Vagina (tissue), 2 donors: Measurements from ENCODE around the gene TENM4. TPM values are rescaled to one million over a fixed set of nuclear protein-coding genes. Genes with fewer than 3 reads are reported as not detected.
A peak's percentile ranks its signal among the peaks of the same experiment; 100 is the strongest.

Experiments
- DNase-seq, 2 donors: peaks; one replicate each; pipeline ENCODE4 v3.0.0-alpha.2; 2017; ENCODE audit errors: extremely low spot score in 2 of 2
- H3K27ac ChIP-seq: fragments of 200-600 bp; sonication (generic); one replicate; pipeline ENCODE4 v1.5.1; 2019
- H3K27me3 ChIP-seq: fragments of 200-600 bp; sonication (generic); one replicate; pipeline ENCODE4 v1.5.1; 2019
- H3K36me3 ChIP-seq, 2 donors: fragments of 200-600 bp; sonication (generic); one replicate each; pipeline ENCODE4 v1.5.1; 2017 to 2019
- H3K4me1 ChIP-seq: fragments of 200-600 bp; sonication (generic); one replicate; pipeline ENCODE4 v1.5.1; 2019
- H3K4me3 ChIP-seq, 2 donors: fragments of 200-600 bp; sonication (generic); 1 replicate in 1 of 2; 2 replicates in 1 of 2; pipeline ENCODE4 v1.5.1; 2016 to 2019
- H3K9me3 ChIP-seq: fragments of 200-600 bp; sonication (generic); one replicate; pipeline ENCODE4 v1.5.1; 2019
- POLR2A ChIP-seq, 2 donors: fragments of 450-650 bp; IDR thresholded peaks; one replicate each; pipeline ENCODE4 v1.6.1; 2017; ENCODE audit warnings: antibody characterized with exemption in 2 of 2, mild to moderate bottlenecking in 2 of 2, moderate library complexity in 2 of 2
- POLR2AphosphoS5 ChIP-seq, 2 donors: sonication (generic); formaldehyde crosslinking; IDR thresholded peaks; one replicate each; pipeline ENCODE4 v1.9.0; 2017; ENCODE audit warnings: antibody characterized with exemption in 2 of 2, mild to moderate bottlenecking in 2 of 2, low read depth in 1 of 2; ENCODE audit not compliant: insufficient read depth in 1 of 2
- intact Hi-C: fragments of 100-400 bp; cut with DNase I; formaldehyde crosslinking; loops from one replicate; pipeline ENCODE4 v1.15.1; 2023
- total RNA-seq: library from RNA; depleted of rRNA; stranded (reverse); fragments of >200 nt; gene quantifications from one replicate; pipeline ENCODE4 v1.2.3, GENCODE V29; 2016
- TF ChIP-seq, protein P1 (sequence below), 3 experiments: fragments of 450-650 bp in 2 of 3; fragments of 200-600 bp in 1 of 3; sonication (generic) in 1 of 3; IDR thresholded peaks; one replicate each; pipeline ENCODE4 v1.5.1; 2017 to 2019; ENCODE audit warnings: antibody characterized with exemption in 3 of 3, mild to moderate bottlenecking in 2 of 3, moderate library complexity in 2 of 3

Gene TENM4
- total RNA-seq, 1 donor from 2014 or later: 12.5 TPM

DNA sequence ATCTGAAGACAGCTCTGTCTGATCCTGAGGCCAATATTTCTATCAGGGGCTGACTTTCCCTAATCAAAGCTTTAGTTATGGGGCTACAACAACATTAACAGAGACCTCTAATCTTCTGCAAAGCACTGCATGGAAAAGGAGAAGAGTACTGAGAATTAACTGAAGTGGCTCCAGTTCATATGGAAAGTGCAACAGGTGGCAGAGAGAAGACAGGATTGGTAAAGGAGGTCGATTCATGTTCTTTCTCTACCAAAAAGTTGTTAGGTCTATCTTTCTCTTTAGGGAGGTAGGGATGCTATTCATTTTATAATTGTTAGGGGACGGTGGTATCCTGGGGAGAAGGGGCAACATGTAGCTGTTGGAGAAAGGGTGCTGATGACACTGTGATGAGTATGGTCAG lies 633.5 kb downstream of the TENM4 start:
- no peak overlapping the region for H3K27ac ChIP-seq
- no peak overlapping the region for H3K4me3 ChIP-seq
- peaks cover 30% of the 10 kb centered on the region for H3K4me1 ChIP-seq
- H3K9me3 ChIP-seq: no peaks in the 10 kb centered on the region
- DNase-seq: no peak
- TF ChIP-seq POLR2A (IDR thresholded peaks at IDR 0.05): no peak
- no peaks in the 10 kb centered on the region for H3K36me3 ChIP-seq
- H3K27me3 ChIP-seq: no peaks in the 10 kb centered on the region
- intact Hi-C loops: no loop called here

DNA sequence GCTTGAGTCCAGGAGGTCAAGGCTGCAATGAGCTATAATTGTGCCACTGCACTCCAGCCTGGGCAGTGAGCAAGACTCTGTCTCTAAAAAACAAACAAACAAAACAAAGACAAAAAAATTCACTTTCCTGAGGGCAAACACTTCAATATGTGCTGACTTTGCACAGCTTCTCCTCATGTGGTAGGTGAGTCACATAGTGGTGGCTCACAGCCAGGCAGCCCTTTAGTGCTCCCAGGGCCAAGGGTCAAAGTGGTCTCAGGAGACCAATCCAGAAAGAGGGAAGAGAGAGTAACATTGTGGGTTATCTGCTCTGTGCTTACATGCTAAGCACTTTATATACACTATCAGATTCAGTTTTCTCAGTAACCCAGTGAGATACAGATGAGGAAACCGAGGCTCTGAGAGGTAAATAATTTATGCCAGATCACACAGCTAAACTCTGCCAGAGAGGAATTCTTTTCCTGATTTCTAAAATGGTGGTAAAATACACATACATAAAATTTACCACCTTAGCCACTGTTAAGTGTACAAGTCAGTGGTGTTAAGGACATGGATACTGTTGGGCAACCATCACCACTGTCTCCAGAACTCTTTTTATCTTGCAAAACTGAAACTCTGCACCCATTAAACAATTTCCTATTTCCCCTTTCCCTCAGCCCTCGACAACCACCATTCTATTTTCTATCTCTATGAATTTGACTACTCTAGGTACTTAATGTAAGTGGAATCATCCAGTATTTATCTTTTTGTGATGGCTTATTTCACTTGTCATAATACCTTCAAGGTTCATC lies 634.4 kb downstream of the TENM4 start:
- Histone ChIP-seq H3K4me1 (peaks cover 40% of the 10 kb centered on the region), H3K4me3 (no peak overlapping the region), H3K27ac (no peak overlapping the region), H3K36me3 (no peaks in the 10 kb centered on the region), H3K27me3 (no peaks in the 10 kb centered on the region), H3K9me3 (no peaks in the 10 kb centered on the region)
- TF ChIP-seq, protein P1, sequence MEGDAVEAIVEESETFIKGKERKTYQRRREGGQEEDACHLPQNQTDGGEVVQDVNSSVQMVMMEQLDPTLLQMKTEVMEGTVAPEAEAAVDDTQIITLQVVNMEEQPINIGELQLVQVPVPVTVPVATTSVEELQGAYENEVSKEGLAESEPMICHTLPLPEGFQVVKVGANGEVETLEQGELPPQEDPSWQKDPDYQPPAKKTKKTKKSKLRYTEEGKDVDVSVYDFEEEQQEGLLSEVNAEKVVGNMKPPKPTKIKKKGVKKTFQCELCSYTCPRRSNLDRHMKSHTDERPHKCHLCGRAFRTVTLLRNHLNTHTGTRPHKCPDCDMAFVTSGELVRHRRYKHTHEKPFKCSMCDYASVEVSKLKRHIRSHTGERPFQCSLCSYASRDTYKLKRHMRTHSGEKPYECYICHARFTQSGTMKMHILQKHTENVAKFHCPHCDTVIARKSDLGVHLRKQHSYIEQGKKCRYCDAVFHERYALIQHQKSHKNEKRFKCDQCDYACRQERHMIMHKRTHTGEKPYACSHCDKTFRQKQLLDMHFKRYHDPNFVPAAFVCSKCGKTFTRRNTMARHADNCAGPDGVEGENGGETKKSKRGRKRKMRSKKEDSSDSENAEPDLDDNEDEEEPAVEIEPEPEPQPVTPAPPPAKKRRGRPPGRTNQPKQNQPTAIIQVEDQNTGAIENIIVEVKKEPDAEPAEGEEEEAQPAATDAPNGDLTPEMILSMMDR (IDR thresholded peaks at IDR 0.05): no peak
- TF ChIP-seq POLR2AphosphoS5 (IDR thresholded peaks at IDR 0.05; ENCODE audit: insufficient read depth in 1 of 2, low read depth in 1 of 2) (no peak), POLR2A (IDR thresholded peaks at IDR 0.05) (no peak)
- DNase-seq: no peak
- intact Hi-C loops: no loop called here

- Histone ChIP-seq H3K36me3 (no peaks in the 10 kb centered on the region), H3K4me1 (peaks cover 44% of the 10 kb centered on the region), H3K4me3 (no peak overlapping the region), H3K27ac (no peak overlapping the region), H3K27me3 (no peaks in the 10 kb centered on the region), H3K9me3 (no peaks in the 10 kb centered on the region)
- intact Hi-C loops: no loop called here
- no peak for DNase-seq
- no peak for TF ChIP-seq POLR2A (IDR thresholded peaks at IDR 0.05)
- TF ChIP-seq POLR2AphosphoS5 (IDR thresholded peaks at IDR 0.05; ENCODE audit: insufficient read depth in 1 of 2, low read depth in 1 of 2): no peak
- TF ChIP-seq, protein P1 (IDR thresholded peaks at IDR 0.05): no peak
These were observed 635.8 kb downstream of the TENM4 start for GRCh38 chr11:78804991-78805390.

DNA sequence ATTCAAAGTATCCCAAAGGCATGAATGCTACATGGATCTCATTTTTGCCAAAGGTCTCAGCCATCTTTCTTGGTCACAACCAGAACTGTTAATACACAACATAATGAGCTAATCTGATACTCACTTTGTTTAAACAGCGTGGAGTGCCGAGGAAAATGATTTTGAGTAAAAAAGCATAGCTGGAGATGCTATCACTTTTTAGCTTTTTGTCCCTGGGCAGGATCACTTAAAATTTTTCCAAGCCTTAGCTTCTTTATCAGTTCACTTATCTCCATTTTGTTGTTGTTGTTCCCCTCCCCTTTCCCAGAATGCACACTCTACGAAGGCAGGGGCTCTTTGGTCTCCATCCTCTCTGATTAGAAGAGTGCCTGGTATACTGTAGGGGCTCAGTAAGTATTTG lies 636.8 kb downstream of the TENM4 start:
- Histone ChIP-seq H3K4me1 (peaks cover 35% of the 10 kb centered on the region), H3K4me3 (no peak overlapping the region), H3K36me3 (no peaks in the 10 kb centered on the region), H3K9me3 (no peaks in the 10 kb centered on the region), H3K27ac (no peak overlapping the region), H3K27me3 (no peaks in the 10 kb centered on the region)
- TF ChIP-seq, protein P1 (IDR thresholded peaks at IDR 0.05): no peak
- no peak for TF ChIP-seq POLR2A (IDR thresholded peaks at IDR 0.05)
- no peak for TF ChIP-seq POLR2AphosphoS5 (IDR thresholded peaks at IDR 0.05; ENCODE audit: insufficient read depth in 1 of 2, low read depth in 1 of 2)
- intact Hi-C loops: no loop called here
- no peak for DNase-seq

- no peaks in the 10 kb centered on the region for H3K9me3 ChIP-seq
- TF ChIP-seq POLR2A (IDR thresholded peaks at IDR 0.05) (no peak), POLR2AphosphoS5 (IDR thresholded peaks at IDR 0.05; ENCODE audit: insufficient read depth in 1 of 2, low read depth in 1 of 2) (no peak)
- TF ChIP-seq, protein P1 (IDR thresholded peaks at IDR 0.05): no peak
- peak overlapping the region; percentile 56 for H3K27ac ChIP-seq
- H3K27me3 ChIP-seq: no peaks in the 10 kb centered on the region
- no peak overlapping the region for H3K4me3 ChIP-seq
- H3K36me3 ChIP-seq: no peaks in the 10 kb centered on the region
- intact Hi-C loops: no loop called here
- peaks cover 32% of the 10 kb centered on the region for H3K4me1 ChIP-seq
- DNase-seq: no peak
These were observed 638.6 kb downstream of the TENM4 start for GRCh38 chr11:78802058-78802761.
